T-helper 2 cell treated with Interferon-gamma antibody and Interleukin-4, amounts not matched to agents 100 ng/mL and 5 ng/mL, for 36 hours (primary cell): ENCODE measurements around the gene MOB4. TPM values are rescaled to one million over a fixed set of nuclear protein-coding genes. Genes with fewer than 3 reads are reported as not detected.
"Not testable (repeated sequence)": the region's sequence is repeated elsewhere in the genome, so short reads cannot be mapped to it uniquely, and the experiment has no call there.

ENCODE experiments used
- intact Hi-C: fragments of 100-400 bp; cut with micrococcal nuclease; formaldehyde crosslinking; loops from one replicate; pipeline ENCODE4 v1.15.1; 2023
- total RNA-seq: library from RNA; stranded (reverse); gene quantifications from 2 replicates; pipeline ENCODE4 v1.2.3, GENCODE V29; 2022

Gene MOB4
- total RNA-seq = 17.0 and 20.9 TPM in 2 replicates

GRCh38 chr2:197515739-197516392, at the start of gene MOB4:
MOB4 (plus strand) TSS chr2:197516066; CDS start chr2:197516087, 21 bp downstream.
- intact Hi-C loops = loop anchor here (1.0 to 10.0 kb wide), 8 partner anchors 16 to 717 kb away; partner anchors contain the start of genes BOLL, COQ10B, GTF3C3 and HSPE1

- intact Hi-C loops = no loop called here
These were observed 43.7 kb upstream of the MOB4 start for GRCh38 chr2:197472166-197472565.

- intact Hi-C loops = no loop called here
These were observed 38.1 kb upstream of the MOB4 start for GRCh38 chr2:197477797-197478196.

- intact Hi-C loops = no loop called here
These were observed 35.5 kb upstream of the MOB4 start for GRCh38 chr2:197480165-197481036.

GRCh38 chr2:197484248-197484647, 31.6 kb upstream of the MOB4 start:
- intact Hi-C loops = not testable (repeated sequence)

- intact Hi-C loops = no loop called here
These were observed 29.7 kb upstream of the MOB4 start for GRCh38 chr2:197486175-197486574.

GRCh38 chr2:197487385-197487784, 28.5 kb upstream of the MOB4 start:
- intact Hi-C loops = no loop called here

- intact Hi-C loops = loop anchor here (5.0 kb wide), 1 partner anchor 578 kb away; no protein-coding TSS in a partner anchor
These were observed 20.3 kb upstream of the MOB4 start for GRCh38 chr2:197495433-197496134.

GRCh38 chr2:197496695-197497094, 19.2 kb upstream of the MOB4 start:
- intact Hi-C loops = loop anchor here (5.0 kb wide), 1 partner anchor 579 kb away; no protein-coding TSS in a partner anchor

- intact Hi-C loops = loop anchor here (5.0 kb wide), 1 partner anchor 580 kb away; no protein-coding TSS in a partner anchor
These were observed 18.5 kb upstream of the MOB4 start for GRCh38 chr2:197497326-197497725.

GRCh38 chr2:197498235-197498936, 17.5 kb upstream of the MOB4 start:
- intact Hi-C loops = loop anchor here (2.0 to 5.0 kb wide), 2 partner anchors 581 to 1336 kb away; no protein-coding TSS in a partner anchor

GRCh38 chr2:197498937-197499593, 16.8 kb upstream of the MOB4 start:
- intact Hi-C loops = loop anchor here (1.0 to 5.0 kb wide), 3 partner anchors 305 to 1336 kb away; partner anchors contain the start of gene PLCL1

- intact Hi-C loops = loop anchor here (1.0 to 5.0 kb wide), 12 partner anchors 15 to 1337 kb away; partner anchors contain the start of genes ANKRD44, CCDC150, COQ10B and MARS2
These were observed 16.0 kb upstream of the MOB4 start, which contains the start of the genes HSPD1 and HSPE1 for GRCh38 chr2:197499594-197500502. HSPD1 (minus strand) TSS chr2:197499840; CDS start chr2:197498848, 992 bp downstream. HSPE1 (plus strand) TSS chr2:197500379; CDS start chr2:197500437, 58 bp downstream.

GRCh38 chr2:197500503-197501131, 15.2 kb upstream of the MOB4 start:
- intact Hi-C loops = loop anchor here (1.0 to 5.0 kb wide), 9 partner anchors 15 to 861 kb away; partner anchors contain the start of genes ANKRD44, CCDC150, COQ10B and MARS2

- intact Hi-C loops = loop anchor here (5.0 kb wide), 3 partner anchors 275 to 575 kb away; partner anchors contain the start of gene PGAP1
These were observed 13.7 kb upstream of the MOB4 start for GRCh38 chr2:197502201-197502600.

- intact Hi-C loops = loop anchor here (5.0 kb wide), 3 partner anchors 275 to 575 kb away; partner anchors contain the start of gene PGAP1
These were observed 13.2 kb upstream of the MOB4 start for GRCh38 chr2:197502685-197503084.

- intact Hi-C loops = loop anchor here (5.0 kb wide), 3 partner anchors 273 to 577 kb away; partner anchors contain the start of gene PGAP1
These were observed 11.9 kb upstream of the MOB4 start for GRCh38 chr2:197504000-197504399.

- intact Hi-C loops = loop anchor here (5.0 kb wide), 3 partner anchors 273 to 577 kb away; partner anchors contain the start of gene PGAP1
These were observed 11.4 kb upstream of the MOB4 start for GRCh38 chr2:197504512-197504911.
